Neural progenitor cell (in vitro differentiated cells): ENCODE data around the gene GNG7. TPM values are rescaled to one million over a fixed set of nuclear protein-coding genes. Genes with fewer than 3 reads are reported as not detected.

ENCODE experiments used
- DNase-seq: peaks from one replicate; pipeline ENCODE4 v3.0.0-alpha.2; 2016; ENCODE audit warnings: low spot score
- H2AFZ ChIP-seq: fragments of 200-600 bp; sonication (generic); replicated peaks from 2 replicates; pipeline ENCODE4 v1.6.1; 2016; ENCODE audit warnings: antibody characterized with exemption
- H3F3A ChIP-seq: fragments of 200-600 bp; sonication (generic); 2 replicates; pipeline ENCODE4 v1.6.1; 2016; ENCODE audit warnings: antibody characterized with exemption, low read depth
- H3K27ac ChIP-seq: fragments of 200-600 bp; sonication (generic); 2 replicates; pipeline ENCODE4 v1.5.1; 2016; ENCODE audit warnings: mild to moderate bottlenecking
- H3K27me3 ChIP-seq: fragments of 200-600 bp; sonication (generic); 2 replicates; pipeline ENCODE4 v1.6.1; 2016; ENCODE audit warnings: mild to moderate bottlenecking, moderate library complexity
- H3K36me3 ChIP-seq: fragments of 200-600 bp; sonication (generic); 2 replicates; pipeline ENCODE4 v1.5.1; 2016
- H3K4me1 ChIP-seq: fragments of 200-600 bp; sonication (generic); 2 replicates; pipeline ENCODE4 v1.6.1; 2016; ENCODE audit warnings: mixed run types
- H3K4me2 ChIP-seq: fragments of 200-600 bp; sonication (generic); 2 replicates; pipeline ENCODE4 v1.6.1; 2016
- H3K4me3 ChIP-seq: fragments of 200-600 bp; sonication (generic); 2 replicates; pipeline ENCODE4 v1.5.1; 2016
- H3K79me2 ChIP-seq: fragments of 200-600 bp; sonication (generic); 2 replicates; pipeline ENCODE4 v1.6.1; 2016; ENCODE audit warnings: low read depth
- H3K9ac ChIP-seq: fragments of 200-600 bp; sonication (generic); 2 replicates; pipeline ENCODE4 v1.6.1; 2016
- H3K9me3 ChIP-seq: fragments of 200-600 bp; sonication (generic); 2 replicates; pipeline ENCODE4 v1.5.1; 2016; ENCODE audit warnings: low read depth
- H4K20me1 ChIP-seq: fragments of 200-600 bp; sonication (generic); 2 replicates; pipeline ENCODE4 v1.6.1; 2016; ENCODE audit warnings: low read depth
- H3K27ac Mint-ChIP-seq: 3 replicates; pipeline ENCODE4 v1.8.0; 2021; ENCODE audit warnings: mixed read lengths
- H3K27me3 Mint-ChIP-seq: 2 replicates; pipeline ENCODE4 v1.8.0; 2022; ENCODE audit warnings: low read depth, mild to moderate bottlenecking, inconsistent platforms, moderate library complexity, mixed read lengths; ENCODE audit not compliant: insufficient read depth
- H3K36me3 Mint-ChIP-seq: 3 replicates; pipeline ENCODE4 v1.8.0; 2021; ENCODE audit warnings: mixed read lengths
- H3K4me1 Mint-ChIP-seq: 3 replicates; pipeline ENCODE4 v1.8.0; 2021; ENCODE audit warnings: mixed read lengths
- H3K4me3 Mint-ChIP-seq: 3 replicates; pipeline ENCODE4 v1.8.0; 2021; ENCODE audit warnings: mild to moderate bottlenecking, moderate library complexity, mixed read lengths
- H3K9me3 Mint-ChIP-seq: 3 replicates; pipeline ENCODE4 v1.8.0; 2020; ENCODE audit warnings: mixed read lengths
- EZH2 ChIP-seq: fragments of 200-600 bp; sonication (generic); IDR thresholded peaks from 2 replicates; pipeline ENCODE4 v1.6.1; 2017; ENCODE audit warnings: antibody characterized with exemption, mild to moderate bottlenecking, moderate library complexity
- EZH2phosphoT487 ChIP-seq: fragments of 200-600 bp; sonication (generic); IDR thresholded peaks from 2 replicates; pipeline ENCODE4 v1.6.1; 2017; ENCODE audit warnings: antibody characterized with exemption
- total RNA-seq: library from RNA; depleted of rRNA; stranded (reverse); fragments of >200 nt; gene quantifications from 2 replicates; pipeline ENCODE4 v1.2.3, GENCODE V29; 2015; ENCODE audit warnings: low replicate concordance
- TF ChIP-seq, protein P1 (sequence below): fragments of 200-600 bp; sonication (generic); IDR thresholded peaks from 2 replicates; pipeline ENCODE4 v1.5.1; 2017; ENCODE audit warnings: antibody characterized with exemption, mild to moderate bottlenecking

Gene GNG7
- total RNA-seq, 1 donor from 2014 or later, result 7.0 TPM

DNA sequence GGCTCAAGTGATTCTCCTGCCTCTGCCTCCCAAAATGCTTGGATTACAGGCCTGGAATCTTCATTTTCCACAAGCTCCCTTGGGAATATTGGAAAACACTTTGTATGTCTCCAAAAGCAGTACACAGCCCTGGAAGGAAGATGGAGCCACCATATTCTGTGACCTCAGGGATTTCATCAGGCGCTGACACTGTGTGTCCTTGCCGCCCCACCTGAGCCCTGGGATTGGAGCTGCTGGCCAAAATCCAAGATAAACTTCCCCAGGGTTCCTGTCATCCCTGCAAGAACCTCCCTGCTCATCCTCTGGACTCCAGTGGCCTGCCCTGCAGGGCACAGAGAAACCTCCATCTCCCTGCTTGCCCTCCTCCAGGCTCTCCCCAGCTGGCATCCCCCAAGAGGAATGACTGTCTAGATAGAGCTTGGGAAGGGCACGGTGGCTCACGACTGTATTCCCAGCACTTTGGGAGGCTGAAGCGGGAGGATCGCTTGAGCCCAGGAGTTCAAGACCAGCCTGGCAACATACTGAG, 1.3 kb upstream of the GNG7 start:
- no peak for TF ChIP-seq EZH2
- no peak for TF ChIP-seq EZH2phosphoT487
- TF ChIP-seq, protein P1, sequence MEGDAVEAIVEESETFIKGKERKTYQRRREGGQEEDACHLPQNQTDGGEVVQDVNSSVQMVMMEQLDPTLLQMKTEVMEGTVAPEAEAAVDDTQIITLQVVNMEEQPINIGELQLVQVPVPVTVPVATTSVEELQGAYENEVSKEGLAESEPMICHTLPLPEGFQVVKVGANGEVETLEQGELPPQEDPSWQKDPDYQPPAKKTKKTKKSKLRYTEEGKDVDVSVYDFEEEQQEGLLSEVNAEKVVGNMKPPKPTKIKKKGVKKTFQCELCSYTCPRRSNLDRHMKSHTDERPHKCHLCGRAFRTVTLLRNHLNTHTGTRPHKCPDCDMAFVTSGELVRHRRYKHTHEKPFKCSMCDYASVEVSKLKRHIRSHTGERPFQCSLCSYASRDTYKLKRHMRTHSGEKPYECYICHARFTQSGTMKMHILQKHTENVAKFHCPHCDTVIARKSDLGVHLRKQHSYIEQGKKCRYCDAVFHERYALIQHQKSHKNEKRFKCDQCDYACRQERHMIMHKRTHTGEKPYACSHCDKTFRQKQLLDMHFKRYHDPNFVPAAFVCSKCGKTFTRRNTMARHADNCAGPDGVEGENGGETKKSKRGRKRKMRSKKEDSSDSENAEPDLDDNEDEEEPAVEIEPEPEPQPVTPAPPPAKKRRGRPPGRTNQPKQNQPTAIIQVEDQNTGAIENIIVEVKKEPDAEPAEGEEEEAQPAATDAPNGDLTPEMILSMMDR, result no peak

DNA sequence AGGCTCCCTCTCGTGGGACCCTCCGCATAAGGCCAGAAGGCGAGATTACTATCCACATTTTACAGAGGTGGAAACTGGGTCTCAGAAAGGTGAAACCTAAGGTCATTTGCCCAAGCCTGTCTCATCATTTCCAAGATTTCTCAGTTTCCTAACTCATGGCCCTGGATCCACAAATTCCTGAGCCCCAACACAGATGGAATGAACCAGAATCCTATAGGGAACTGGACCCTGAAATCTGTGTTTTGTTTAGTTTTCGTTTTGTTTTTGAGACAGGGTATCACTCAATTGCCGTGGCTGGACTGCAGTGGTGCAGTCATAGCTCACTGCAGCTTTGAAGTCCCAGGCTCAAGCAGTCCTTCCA, 563 bp upstream of the GNG7 start:
- Histone ChIP-seq H4K20me1 (peaks cover 14% of the 10 kb centered on the region), H3K4me2 (no peak overlapping the region), H3K9ac (no peak overlapping the region), H3K4me3 (no peak overlapping the region), H3K9me3 (no peaks in the 10 kb centered on the region), H3K27me3 (peaks cover 22% of the 10 kb centered on the region), H3K27ac (no peak overlapping the region), H3K4me1 (peaks cover 4% of the 10 kb centered on the region), H2AFZ (no peak overlapping the region), H3K79me2 (no peaks in the 10 kb centered on the region), H3K36me3 (no peaks in the 10 kb centered on the region), H3F3A (peaks cover 13% of the 10 kb centered on the region)
- Mint-ChIP-seq H3K4me3 (peak overlapping the region; percentile 84), H3K36me3 (no peaks in the 10 kb centered on the region), H3K27me3 (peaks cover 30% of the 10 kb centered on the region), H3K4me1 (peaks cover 17% of the 10 kb centered on the region), H3K27ac (no peak overlapping the region), H3K9me3 (no peaks in the 10 kb centered on the region)
- no peak for DNase-seq
- TF ChIP-seq, protein P1, result no peak
- TF ChIP-seq EZH2 (no peak), EZH2phosphoT487 (no peak)

More for the DNA sequence above, 1.3 kb upstream of the GNG7 start:
- Mint-ChIP-seq H3K4me1 (peaks cover 17% of the 10 kb centered on the region), H3K27ac (no peak overlapping the region), H3K9me3 (no peaks in the 10 kb centered on the region), H3K27me3 (peaks cover 30% of the 10 kb centered on the region), H3K36me3 (no peaks in the 10 kb centered on the region), H3K4me3 (peak overlapping the region; percentile 84)
- Histone ChIP-seq H3K9ac (no peak overlapping the region), H3K27me3 (peaks cover 27% of the 10 kb centered on the region), H3K27ac (no peak overlapping the region), H3F3A (peaks cover 13% of the 10 kb centered on the region), H3K4me1 (peaks cover 4% of the 10 kb centered on the region), H4K20me1 (peaks cover 14% of the 10 kb centered on the region), H3K36me3 (no peaks in the 10 kb centered on the region), H3K4me3 (no peak overlapping the region), H3K79me2 (no peaks in the 10 kb centered on the region), H3K4me2 (no peak overlapping the region), H2AFZ (no peak overlapping the region), H3K9me3 (no peaks in the 10 kb centered on the region)
- no peak for DNase-seq

DNA sequence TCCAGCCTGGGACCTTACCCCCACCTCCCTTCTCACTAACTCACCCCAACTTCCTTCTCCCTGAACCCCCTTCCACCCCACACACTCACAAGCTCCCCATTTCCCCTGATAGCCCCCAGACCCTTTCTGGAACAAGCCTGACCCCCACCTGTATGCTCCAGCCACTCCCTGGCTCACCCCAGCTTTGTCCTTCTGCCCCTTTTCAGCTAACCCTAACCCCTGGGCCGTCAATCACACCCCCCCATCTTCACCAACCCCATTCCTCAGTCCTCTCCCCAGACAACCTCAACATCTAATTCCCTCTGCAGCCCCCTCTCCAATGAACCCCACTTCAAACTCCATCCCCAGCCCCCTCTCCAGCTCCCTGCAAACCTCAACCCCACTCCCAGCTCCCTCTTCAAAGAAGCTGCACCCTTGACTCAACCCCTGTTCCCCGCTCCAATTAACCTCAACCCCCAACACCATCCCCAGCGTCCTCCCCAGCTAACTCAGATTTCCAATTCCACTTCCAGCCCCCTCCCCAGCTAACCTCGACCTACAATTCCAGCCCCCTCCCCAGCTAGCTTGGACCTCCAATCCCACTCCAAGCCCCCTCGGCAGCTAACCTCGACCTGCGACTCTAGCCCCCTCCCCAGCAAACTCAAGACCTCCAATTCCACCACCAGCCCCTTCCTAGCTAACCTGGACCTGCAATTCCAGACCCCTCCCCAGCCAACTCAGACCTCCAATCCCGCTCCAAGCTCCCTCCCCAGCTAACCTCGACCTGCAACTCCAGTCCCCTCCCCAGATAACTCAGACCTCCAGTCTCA, 929 bp downstream of the GNG7 start:
- peaks cover 13% of the 10 kb centered on the region for H3F3A ChIP-seq
- no peaks in the 10 kb centered on the region for H3K9me3 ChIP-seq
- H3K36me3 ChIP-seq, result no peaks in the 10 kb centered on the region
- no peak for DNase-seq
- peaks cover 35% of the 10 kb centered on the region for H3K27me3 Mint-ChIP-seq
- H3K4me3 ChIP-seq, result peak overlapping the region; percentile 99
- no peaks in the 10 kb centered on the region for H3K9me3 Mint-ChIP-seq
- H3K4me1 Mint-ChIP-seq, result peaks cover 17% of the 10 kb centered on the region
- peak overlapping the region; percentile 85 for H2AFZ ChIP-seq
- H3K4me2 ChIP-seq, result peak overlapping the region; percentile 99
- H4K20me1 ChIP-seq, result peaks cover 14% of the 10 kb centered on the region
- no peak overlapping the region for H3K27ac Mint-ChIP-seq
- peaks cover 4% of the 10 kb centered on the region for H3K4me1 ChIP-seq
- H3K9ac ChIP-seq, result no peak overlapping the region
- peak overlapping the region; percentile 92 for H3K4me3 Mint-ChIP-seq
- TF ChIP-seq EZH2phosphoT487 (no peak), EZH2 (no peak)
- TF ChIP-seq, protein P1, result no peak
- peaks cover 22% of the 10 kb centered on the region for H3K27me3 ChIP-seq
- H3K79me2 ChIP-seq, result no peaks in the 10 kb centered on the region
- no peak overlapping the region for H3K27ac ChIP-seq
- no peaks in the 10 kb centered on the region for H3K36me3 Mint-ChIP-seq
